OCI-LY1 (cell line): ENCODE measurements around the gene GLI2.

Experiments used
- H2AFZ ChIP-seq: fragments of 200-600 bp; sonication (generic), shearing (Covaris generic); 2 replicates; pipeline ENCODE4 v1.6.0; 2014; ENCODE audit warnings: antibody characterized with exemption, mild to moderate bottlenecking, low read length
- H3F3A ChIP-seq: fragments of 200-600 bp; sonication (generic), shearing (Covaris generic); 2 replicates; pipeline ENCODE4 v1.6.0; 2014; ENCODE audit warnings: mild to moderate bottlenecking, antibody characterized with exemption, low read length, moderate library complexity; ENCODE audit not compliant: insufficient read depth
- H3K27ac ChIP-seq: fragments of 200-600 bp; sonication (generic); 2 replicates; pipeline ENCODE4 v1.5.1; 2014; ENCODE audit warnings: low read length, mixed run types, mild to moderate bottlenecking, low read depth; ENCODE audit not compliant: poor library complexity, severe bottlenecking
- H3K27me3 ChIP-seq: fragments of 200-600 bp; sonication (generic); 2 replicates; pipeline ENCODE4 v1.6.0; 2014; ENCODE audit warnings: antibody characterized with exemption, mild to moderate bottlenecking, low read length, moderate library complexity; ENCODE audit not compliant: insufficient read depth
- H3K36me3 ChIP-seq: fragments of 200-600 bp; sonication (generic); 2 replicates; pipeline ENCODE4 v1.6.1; 2014; ENCODE audit warnings: mild to moderate bottlenecking, antibody characterized with exemption, low read length, moderate library complexity, mixed read lengths; ENCODE audit not compliant: insufficient read depth
- H3K4me1 ChIP-seq: fragments of 200-600 bp; sonication (generic); 2 replicates; pipeline ENCODE4 v1.5.1; 2014; ENCODE audit warnings: mild to moderate bottlenecking, low read length, moderate library complexity; ENCODE audit not compliant: insufficient read depth, severe bottlenecking
- H3K4me2 ChIP-seq: fragments of 200-600 bp; sonication (generic), shearing (Covaris generic); 2 replicates; pipeline ENCODE4 v1.6.1; 2014; ENCODE audit warnings: low read length
- H3K4me3 ChIP-seq: fragments of 200-600 bp; sonication (generic); 2 replicates; pipeline ENCODE4 v1.5.1; 2014; ENCODE audit warnings: low read length, low read depth, mild to moderate bottlenecking, mixed read lengths; ENCODE audit not compliant: poor library complexity, severe bottlenecking
- H3K79me2 ChIP-seq: fragments of 200-600 bp; shearing (Covaris generic); 2 replicates; pipeline ENCODE4 v1.6.1; 2016; ENCODE audit warnings: mixed run types, low read length, mixed read lengths; ENCODE audit not compliant: insufficient read depth
- H3K9ac ChIP-seq: fragments of 200-600 bp; sonication (generic), shearing (Covaris generic); 2 replicates; pipeline ENCODE4 v1.6.1; 2014; ENCODE audit warnings: mild to moderate bottlenecking, low read length, mixed read lengths
- H3K9me2 ChIP-seq: fragments of 200-600 bp; sonication (generic), shearing (Covaris generic); 2 replicates; pipeline ENCODE4 v1.6.1; 2014; ENCODE audit warnings: low read depth, mild to moderate bottlenecking, low read length, mixed read lengths
- H3K9me3 ChIP-seq: fragments of 200-600 bp; shearing (Covaris generic); 2 replicates; pipeline ENCODE4 v1.6.1; 2014; ENCODE audit warnings: low read length, mixed read lengths
- H4K20me1 ChIP-seq: fragments of 200-600 bp; sonication (generic), shearing (Covaris generic); 2 replicates; pipeline ENCODE4 v1.6.0; 2016; ENCODE audit warnings: mild to moderate bottlenecking, low read length; ENCODE audit not compliant: insufficient read depth
- EZH2 ChIP-seq: fragments of 200-600 bp; sonication (generic), shearing (Covaris generic); IDR thresholded peaks from 2 replicates; pipeline ENCODE4 v1.8.0; 2017; ENCODE audit warnings: borderline replicate concordance, mixed run types, mild to moderate bottlenecking, antibody characterized with exemption, low read length, moderate library complexity, mixed read lengths
- TF ChIP-seq, protein P1 (sequence below): fragments of 200-600 bp; sonication (generic), shearing (Covaris generic); IDR thresholded peaks from 2 replicates; pipeline ENCODE4 v1.5.1; 2017; ENCODE audit warnings: mild to moderate bottlenecking, antibody characterized with exemption, low read length, moderate library complexity, mixed read lengths

The GLI2 gene

DNA sequence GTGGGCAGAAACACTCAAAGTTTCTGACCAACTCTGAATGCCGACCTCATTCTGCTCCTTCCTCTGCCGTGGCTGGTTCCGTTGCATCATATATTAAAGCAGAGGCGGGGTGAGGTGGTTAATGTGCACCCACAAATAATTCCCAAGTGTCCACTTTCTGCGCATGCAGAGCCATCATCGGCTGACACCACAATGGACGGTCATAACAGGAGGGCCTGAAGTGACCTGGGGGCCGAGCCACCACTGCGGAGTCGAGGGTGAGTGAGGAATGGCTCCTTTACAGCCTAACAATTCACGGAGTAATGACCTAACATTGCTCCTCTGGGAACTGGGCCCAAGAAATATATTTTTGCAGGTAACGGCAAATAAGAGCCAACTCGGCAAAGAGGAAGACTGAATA lies 32.9 kb upstream of the GLI2 start:
- no peaks in the 10 kb centered on the region for H3K9me3 ChIP-seq
- H3K4me2 ChIP-seq: no peak overlapping the region
- TF ChIP-seq, protein P1, sequence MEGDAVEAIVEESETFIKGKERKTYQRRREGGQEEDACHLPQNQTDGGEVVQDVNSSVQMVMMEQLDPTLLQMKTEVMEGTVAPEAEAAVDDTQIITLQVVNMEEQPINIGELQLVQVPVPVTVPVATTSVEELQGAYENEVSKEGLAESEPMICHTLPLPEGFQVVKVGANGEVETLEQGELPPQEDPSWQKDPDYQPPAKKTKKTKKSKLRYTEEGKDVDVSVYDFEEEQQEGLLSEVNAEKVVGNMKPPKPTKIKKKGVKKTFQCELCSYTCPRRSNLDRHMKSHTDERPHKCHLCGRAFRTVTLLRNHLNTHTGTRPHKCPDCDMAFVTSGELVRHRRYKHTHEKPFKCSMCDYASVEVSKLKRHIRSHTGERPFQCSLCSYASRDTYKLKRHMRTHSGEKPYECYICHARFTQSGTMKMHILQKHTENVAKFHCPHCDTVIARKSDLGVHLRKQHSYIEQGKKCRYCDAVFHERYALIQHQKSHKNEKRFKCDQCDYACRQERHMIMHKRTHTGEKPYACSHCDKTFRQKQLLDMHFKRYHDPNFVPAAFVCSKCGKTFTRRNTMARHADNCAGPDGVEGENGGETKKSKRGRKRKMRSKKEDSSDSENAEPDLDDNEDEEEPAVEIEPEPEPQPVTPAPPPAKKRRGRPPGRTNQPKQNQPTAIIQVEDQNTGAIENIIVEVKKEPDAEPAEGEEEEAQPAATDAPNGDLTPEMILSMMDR: no peak
- TF ChIP-seq EZH2: no peak
- no peak overlapping the region for H3K4me3 ChIP-seq
- H3K27ac ChIP-seq: no peak overlapping the region
- no peaks in the 10 kb centered on the region for H3K4me1 ChIP-seq
- H3F3A ChIP-seq: no peaks in the 10 kb centered on the region
- H3K79me2 ChIP-seq: no peaks in the 10 kb centered on the region
- H3K36me3 ChIP-seq: no peaks in the 10 kb centered on the region
- H3K27me3 ChIP-seq: no peaks in the 10 kb centered on the region; the same call in 1 of the 2 replicates
- no peak overlapping the region for H2AFZ ChIP-seq
- H3K9me2 ChIP-seq: no peaks in the 10 kb centered on the region
- no peak overlapping the region for H3K9ac ChIP-seq
- H4K20me1 ChIP-seq: no peaks in the 10 kb centered on the region

DNA sequence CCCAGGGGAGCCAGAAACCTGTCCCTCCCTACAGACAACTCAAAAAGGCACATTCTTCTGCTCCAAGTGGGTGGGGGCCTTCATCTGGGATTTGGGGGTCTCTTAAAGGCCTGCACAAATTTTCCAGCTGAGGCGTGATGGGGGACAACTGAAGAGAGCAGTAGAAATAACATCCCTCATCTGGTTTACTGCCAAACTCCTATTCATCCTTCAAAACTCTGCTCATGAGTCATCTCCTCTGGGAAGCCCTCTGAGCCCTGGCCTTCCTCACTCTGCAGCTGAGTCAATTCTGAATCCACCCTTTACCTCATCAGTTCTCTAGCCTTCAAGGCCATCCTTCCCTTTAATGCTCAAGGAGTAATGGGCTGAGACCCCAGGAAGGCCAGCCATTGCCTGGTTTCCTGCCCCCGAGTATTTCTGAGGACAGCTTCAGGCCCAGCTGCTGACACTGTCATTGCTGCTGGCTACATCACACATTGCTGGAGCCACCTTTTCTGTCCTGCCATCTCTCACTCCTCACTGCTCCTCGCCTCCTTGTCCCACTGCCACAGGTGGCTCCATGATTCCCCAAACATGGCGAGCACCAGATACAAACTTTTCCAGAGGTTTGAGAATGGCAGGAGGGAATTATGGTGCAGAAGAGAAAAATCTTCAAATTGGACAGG lies 32.2 kb upstream of the GLI2 start:
- H3K36me3 ChIP-seq: no peaks in the 10 kb centered on the region
- H3K4me3 ChIP-seq: no peak overlapping the region
- no peaks in the 10 kb centered on the region for H3F3A ChIP-seq
- no peaks in the 10 kb centered on the region for H3K4me1 ChIP-seq
- H3K27ac ChIP-seq: no peak overlapping the region
- no peaks in the 10 kb centered on the region for H3K79me2 ChIP-seq
- no peaks in the 10 kb centered on the region for H3K9me2 ChIP-seq
- H4K20me1 ChIP-seq: no peaks in the 10 kb centered on the region
- H3K27me3 ChIP-seq: no peaks in the 10 kb centered on the region; the same call in 1 of the 2 replicates
- no peak for TF ChIP-seq EZH2
- TF ChIP-seq, protein P1: no peak
- no peak overlapping the region for H2AFZ ChIP-seq
- no peaks in the 10 kb centered on the region for H3K9me3 ChIP-seq
- H3K4me2 ChIP-seq: no peak overlapping the region
- no peak overlapping the region for H3K9ac ChIP-seq

DNA sequence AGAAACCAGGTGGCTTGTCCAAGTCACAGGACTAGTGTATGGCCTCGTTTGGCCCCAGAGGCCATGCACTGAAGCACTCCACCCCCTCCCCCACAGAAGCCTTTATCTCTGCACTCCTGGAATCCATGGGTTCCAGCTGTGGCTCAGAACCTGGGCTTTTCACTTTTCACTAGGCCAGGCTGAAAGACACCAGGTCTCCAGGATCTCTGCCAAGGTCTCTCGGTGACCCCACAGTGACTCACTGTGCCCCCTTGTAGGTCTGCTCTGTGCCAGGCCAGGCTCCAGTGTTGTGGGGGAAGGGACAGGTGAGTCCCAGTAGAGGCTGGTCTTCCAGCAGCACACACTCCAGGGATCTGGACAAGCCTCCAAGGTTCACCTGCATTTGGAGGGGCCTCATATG lies 31.0 kb upstream of the GLI2 start:
- H3K79me2 ChIP-seq: no peaks in the 10 kb centered on the region
- H2AFZ ChIP-seq: no peak overlapping the region
- no peaks in the 10 kb centered on the region for H3K4me1 ChIP-seq
- no peaks in the 10 kb centered on the region; the same call in 1 of the 2 replicates for H3K27me3 ChIP-seq
- H3K9me3 ChIP-seq: no peaks in the 10 kb centered on the region
- no peak overlapping the region for H3K4me3 ChIP-seq
- H3F3A ChIP-seq: no peaks in the 10 kb centered on the region
- H3K36me3 ChIP-seq: no peaks in the 10 kb centered on the region
- H4K20me1 ChIP-seq: no peaks in the 10 kb centered on the region
- no peaks in the 10 kb centered on the region for H3K9me2 ChIP-seq
- no peak for TF ChIP-seq EZH2
- TF ChIP-seq, protein P1: no peak
- H3K27ac ChIP-seq: no peak overlapping the region
- no peak overlapping the region for H3K9ac ChIP-seq
- no peak overlapping the region for H3K4me2 ChIP-seq
